HG03060 (cell line): ENCODE data around the gene KRTAP5-6.

Experiments
- ATAC-seq: cut with Tn5 transposase; IDR thresholded peaks from one replicate; pipeline ENCODE4 v1.9.1; 2021; ENCODE audit warnings: low read depth, moderate number of reproducible peaks; ENCODE audit not compliant: unreplicated experiment

KRTAP5-6 gene

GRCh38 chr11:1701091-1701807, 4.3 kb downstream of the KRTAP5-6 start:
- no peak for ATAC-seq

- ATAC-seq = no peak
Observed at GRCh38 chr11:1702506-1702905, 5.5 kb downstream of the KRTAP5-6 start.

GRCh38 chr11:1703146-1703545, 6.2 kb downstream of the KRTAP5-6 start:
- no peak for ATAC-seq

GRCh38 chr11:1705126-1706052, 8.4 kb downstream of the KRTAP5-6 start:
- no peak for ATAC-seq

- no peak for ATAC-seq
Observed at GRCh38 chr11:1706634-1707400, 9.8 kb downstream of the KRTAP5-6 start.

GRCh38 chr11:1707751-1708150, 10.8 kb downstream of the KRTAP5-6 start:
- no peak for ATAC-seq

- ATAC-seq = no peak
Observed at GRCh38 chr11:1708716-1709115, 11.7 kb downstream of the KRTAP5-6 start.

GRCh38 chr11:1714908-1715885, 18.2 kb downstream of the KRTAP5-6 start:
- no peak for ATAC-seq

GRCh38 chr11:1717745-1718144, 20.8 kb downstream of the KRTAP5-6 start:
- ATAC-seq = no peak

- ATAC-seq = no peak
Observed at GRCh38 chr11:1718326-1718725, 21.3 kb downstream of the KRTAP5-6 start.

- no peak for ATAC-seq
Observed at GRCh38 chr11:1719781-1720180, 22.8 kb downstream of the KRTAP5-6 start.

- no peak for ATAC-seq
Observed at GRCh38 chr11:1727096-1727690, 30.2 kb downstream of the KRTAP5-6 start.

GRCh38 chr11:1727861-1728260, 30.9 kb downstream of the KRTAP5-6 start:
- ATAC-seq = no peak

- ATAC-seq = no peak
Observed at GRCh38 chr11:1728301-1728700, 31.3 kb downstream of the KRTAP5-6 start.

- no peak for ATAC-seq
Observed at GRCh38 chr11:1728931-1729691, 32.1 kb downstream of the KRTAP5-6 start.

- no peak for ATAC-seq
Observed at GRCh38 chr11:1729692-1730011, 32.7 kb downstream of the KRTAP5-6 start.

GRCh38 chr11:1730059-1730629, 33.1 kb downstream of the KRTAP5-6 start:
- no peak for ATAC-seq

GRCh38 chr11:1731451-1732059, 34.6 kb downstream of the KRTAP5-6 start:
- no peak for ATAC-seq
